Mammary epithelial cell (primary cell): ENCODE measurements around the gene GOLGA6L10.
"Not testable (repeated sequence)": the region's sequence is repeated elsewhere in the genome, so short reads cannot be mapped to it uniquely, and the experiment has no call there.

Experiments used
- CTCF ChIP-seq, 2 donors: IDR thresholded peaks in 1 of 2; conservative IDR thresholded peaks in 1 of 2; 2 replicates each; pipeline ENCODE4 v1.5.1; 2011 to 2012; ENCODE audit warnings: inconsistent platforms in 2 of 2, low read length in 2 of 2, mild to moderate bottlenecking in 2 of 2, control low read depth in 1 of 2, low read depth in 1 of 2; ENCODE audit not compliant: insufficient read depth in 1 of 2; ENCODE audit errors: extremely low read depth in 1 of 2
- EZH2 ChIP-seq: IDR thresholded peaks from 2 replicates; pipeline ENCODE4 v1.6.1; 2012; ENCODE audit warnings: low read length, inconsistent platforms, borderline replicate concordance

GRCh38 chr15:82360618-82361017 lies 11.3 kb upstream of the GOLGA6L10 start:
- not testable (repeated sequence) for TF ChIP-seq EZH2; CTCF (conservative IDR thresholded peaks at IDR 0.05 in 1 of 2, IDR thresholded peaks at IDR 0.05 in 1 of 2; ENCODE audit: extremely low read depth in 1 of 2, insufficient read depth in 1 of 2, low read depth in 1 of 2, low read length in 2 of 2)
